Large intestine (tissue), 3 donors: ENCODE measurements around the gene STAG1. TPM values are rescaled to one million over a fixed set of nuclear protein-coding genes. Genes with fewer than 3 reads are reported as not detected.
"Not testable (repeated sequence)": the region's sequence is repeated elsewhere in the genome, so short reads cannot be mapped to it uniquely, and the experiment has no call there.

Experiments used
- DNase-seq, 2 donors: peaks; one replicate each; pipeline versions ENCODE4 v3.0.0 to v3.0.0-alpha.2; 2013
- H3K27ac ChIP-seq: one replicate; pipeline ENCODE4 v1.5.1; 2013; ENCODE audit warnings: low read length
- H3K27me3 ChIP-seq: 2 replicates; pipeline ENCODE4 v1.6.1; 2013; ENCODE audit warnings: low read length; ENCODE audit not compliant: control insufficient read depth, insufficient read depth
- H3K36me3 ChIP-seq: 2 replicates; pipeline ENCODE4 v1.6.1; 2013; ENCODE audit warnings: low read length; ENCODE audit not compliant: control insufficient read depth, insufficient read depth
- H3K4me1 ChIP-seq: one replicate; pipeline ENCODE4 v1.6.1; 2013; ENCODE audit warnings: low read length; ENCODE audit not compliant: control insufficient read depth, insufficient read depth
- H3K4me3 ChIP-seq: one replicate; pipeline ENCODE4 v1.5.1; 2013; ENCODE audit warnings: low read length
- H3K9me3 ChIP-seq: one replicate; pipeline ENCODE4 v1.6.1; 2013; ENCODE audit warnings: mild to moderate bottlenecking, low read depth, low read length, moderate library complexity; ENCODE audit not compliant: control insufficient read depth
- WGBS: methylation state at CpG from one replicate; pipeline ENCODE4 v1.1.5; 2013; ENCODE audit warnings: low lambda C conversion rate; ENCODE audit not compliant: insufficient coverage; 5-methylcytosine and 5-hydroxymethylcytosine counted together
- polyA plus RNA-seq: library from polyadenylated mRNA; unstranded; fragments of 120-200 nt; gene quantifications from one replicate; pipeline ENCODE4 v1.2.1, GENCODE V29; 2013

The STAG1 gene
- polyA plus RNA-seq, 1 donor = 28.8 TPM

DNA sequence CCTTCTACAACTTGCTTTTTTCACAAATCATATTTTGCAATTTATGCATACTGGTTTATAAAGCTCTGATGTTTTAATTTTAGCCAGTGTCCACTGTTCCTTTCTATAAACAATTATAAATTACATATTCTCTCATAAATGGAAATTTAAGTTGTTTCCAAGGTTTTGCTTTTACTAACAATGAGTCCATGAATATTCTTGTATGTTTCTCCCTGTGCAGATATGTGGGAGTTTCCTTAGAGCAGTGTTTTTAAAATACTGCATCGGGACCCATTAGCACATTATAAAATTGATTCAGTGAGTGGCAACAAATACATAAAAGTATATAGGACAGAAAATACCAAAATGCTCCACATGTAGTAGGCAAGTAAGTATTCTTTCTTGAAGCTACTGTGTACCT is 266.4 kb downstream of the STAG1 start:
- 100% methylated on average over 1 of the region's 1 CpG for WGBS
- Histone ChIP-seq H3K4me1 (no peaks in the 10 kb centered on the region), H3K27me3 (no peaks in the 10 kb centered on the region), H3K4me3 (no peak overlapping the region), H3K36me3 (peaks cover 17% of the 10 kb centered on the region), H3K27ac (no peak overlapping the region), H3K9me3 (no peaks in the 10 kb centered on the region)
- no peak for DNase-seq

DNA sequence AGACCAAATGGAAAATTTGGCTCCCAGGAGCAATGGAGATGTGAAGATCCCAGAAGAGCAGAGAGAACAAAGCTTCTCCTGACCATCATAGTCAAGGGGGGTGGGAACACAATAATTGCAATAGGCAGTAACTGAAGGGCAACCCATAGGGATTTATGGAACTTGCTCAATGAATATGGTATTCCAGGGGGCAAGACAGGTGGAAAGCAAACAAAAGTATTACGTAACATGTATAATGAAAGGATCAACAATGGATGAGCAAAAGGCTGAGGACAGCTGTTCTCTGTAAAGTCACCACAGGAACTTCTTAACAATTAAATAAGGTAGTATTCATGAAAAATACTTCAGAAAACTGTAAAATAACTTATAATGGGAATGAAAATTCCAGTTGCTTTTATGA is 275.9 kb downstream of the STAG1 start:
- WGBS = 60% methylated on average over 1 of the region's 1 CpG
- H3K36me3 ChIP-seq = peaks cover 26% of the 10 kb centered on the region
- no peaks in the 10 kb centered on the region for H3K27me3 ChIP-seq
- no peaks in the 10 kb centered on the region for H3K9me3 ChIP-seq
- no peak overlapping the region for H3K27ac ChIP-seq
- no peak for DNase-seq
- H3K4me3 ChIP-seq = no peak overlapping the region
- no peaks in the 10 kb centered on the region for H3K4me1 ChIP-seq

DNA sequence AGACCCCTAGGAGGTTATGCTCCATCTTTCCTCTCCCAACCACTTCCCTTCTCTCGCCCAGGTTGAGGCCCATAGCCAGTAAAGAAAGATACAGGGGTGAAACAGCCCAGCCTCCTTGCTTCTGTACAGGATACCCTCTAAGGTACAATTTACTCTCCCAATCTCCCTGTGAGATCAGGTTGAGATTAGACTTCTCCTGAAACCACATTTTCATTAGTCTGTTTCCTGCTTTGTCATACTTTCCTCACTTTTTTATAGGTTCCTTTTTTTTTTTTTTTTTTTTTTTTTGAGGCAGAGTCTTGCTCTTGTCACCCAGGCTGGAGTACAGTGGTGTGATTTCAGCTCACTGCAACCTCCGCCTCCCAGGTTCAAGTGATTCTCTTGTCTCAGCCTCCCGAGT is 277.3 kb downstream of the STAG1 start:
- DNase-seq, H3K9me3 ChIP-seq, H3K27ac ChIP-seq, H3K4me1 ChIP-seq, H3K4me3 ChIP-seq, H3K27me3 ChIP-seq: not testable (repeated sequence)
- no CpG with 5 or more reads among the region's 3 CpGs for WGBS
- peaks cover 26% of the 10 kb centered on the region for H3K36me3 ChIP-seq

DNA sequence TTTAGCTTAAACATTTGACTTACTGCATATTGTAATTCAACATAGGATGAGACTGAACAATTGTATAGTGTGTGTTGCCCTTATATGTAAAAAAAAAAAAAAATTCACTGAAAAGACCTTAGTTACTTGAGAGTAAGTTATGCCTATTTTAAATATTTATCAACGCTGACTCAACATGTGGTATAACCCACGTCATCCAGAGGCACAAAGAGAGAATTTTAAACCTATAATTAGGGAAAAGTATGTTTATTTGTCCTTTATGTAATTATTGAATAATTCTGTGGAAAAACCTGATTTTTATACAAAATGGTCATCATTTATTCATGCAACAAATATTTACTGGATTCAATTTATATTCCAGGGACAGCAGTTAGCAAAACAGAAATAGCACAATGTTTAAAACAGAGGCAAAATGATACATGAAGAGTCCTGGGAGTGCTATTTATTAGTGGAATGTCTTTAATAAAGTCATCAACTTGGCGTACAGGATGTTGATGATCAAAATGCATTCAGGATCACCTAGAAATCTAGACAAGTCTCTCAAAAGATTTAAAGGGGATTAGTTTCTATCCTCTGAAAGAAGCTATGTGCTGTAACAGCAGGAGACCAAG is 278.4 kb downstream of the STAG1 start:
- no peaks in the 10 kb centered on the region for H3K9me3 ChIP-seq
- H3K4me3 ChIP-seq = no peak overlapping the region
- peaks cover 26% of the 10 kb centered on the region for H3K36me3 ChIP-seq
- H3K4me1 ChIP-seq = no peaks in the 10 kb centered on the region
- no peaks in the 10 kb centered on the region for H3K27me3 ChIP-seq
- WGBS = no CpG with 5 or more reads among the region's 3 CpGs
- H3K27ac ChIP-seq = no peak overlapping the region
- DNase-seq = no peak

DNA sequence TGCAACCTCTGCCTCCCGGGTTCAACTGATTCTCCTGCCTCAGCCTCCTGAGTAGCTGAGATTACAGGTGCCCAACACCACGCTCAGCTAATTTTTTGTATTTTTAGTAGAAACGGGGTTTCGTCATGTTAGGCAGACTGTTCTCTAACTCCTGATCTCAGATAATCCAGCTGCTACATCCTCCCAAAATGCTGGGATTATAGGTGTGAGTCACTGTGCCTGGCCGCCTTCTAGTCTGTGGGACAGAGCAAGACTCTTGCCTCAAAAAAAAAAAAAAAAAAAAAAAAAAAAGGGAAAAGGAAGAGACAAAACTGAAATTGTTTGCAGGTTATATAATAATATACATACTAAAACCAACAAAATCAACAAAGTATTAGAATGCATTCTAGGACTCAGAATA is 286.9 kb downstream of the STAG1 start:
- Histone ChIP-seq H3K27me3 (no peaks in the 10 kb centered on the region), H3K27ac (no peak overlapping the region), H3K4me1 (no peaks in the 10 kb centered on the region), H3K4me3 (no peak overlapping the region), H3K36me3 (peaks cover 14% of the 10 kb centered on the region), H3K9me3 (no peaks in the 10 kb centered on the region)
- no peak for DNase-seq
- WGBS = no CpG with 5 or more reads among the region's 5 CpGs

DNA sequence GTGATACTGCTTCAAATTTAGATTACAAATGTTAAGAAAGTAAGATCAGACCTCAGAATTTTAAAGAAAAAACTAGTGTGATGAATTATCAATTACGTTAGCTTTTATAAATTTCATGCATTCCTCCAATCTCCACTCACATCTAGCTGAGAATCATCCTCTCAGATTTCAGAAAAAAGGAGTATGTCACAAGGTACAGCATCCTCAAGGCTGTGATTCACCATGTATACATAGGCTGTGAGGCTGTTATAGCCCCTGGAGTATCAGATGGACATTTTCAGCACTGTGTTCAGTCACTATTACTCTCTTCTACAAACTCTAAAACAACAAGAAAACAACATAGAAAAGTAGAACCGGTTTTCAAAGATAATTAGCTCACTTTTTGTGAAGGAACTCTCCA is 287.7 kb downstream of the STAG1 start:
- Histone ChIP-seq H3K4me1 (no peaks in the 10 kb centered on the region), H3K9me3 (no peaks in the 10 kb centered on the region), H3K27me3 (no peaks in the 10 kb centered on the region), H3K36me3 (peaks cover 14% of the 10 kb centered on the region), H3K27ac (no peak overlapping the region), H3K4me3 (no peak overlapping the region)
- no peak for DNase-seq
- WGBS = no CpG with 5 or more reads among the region's 2 CpGs

DNA sequence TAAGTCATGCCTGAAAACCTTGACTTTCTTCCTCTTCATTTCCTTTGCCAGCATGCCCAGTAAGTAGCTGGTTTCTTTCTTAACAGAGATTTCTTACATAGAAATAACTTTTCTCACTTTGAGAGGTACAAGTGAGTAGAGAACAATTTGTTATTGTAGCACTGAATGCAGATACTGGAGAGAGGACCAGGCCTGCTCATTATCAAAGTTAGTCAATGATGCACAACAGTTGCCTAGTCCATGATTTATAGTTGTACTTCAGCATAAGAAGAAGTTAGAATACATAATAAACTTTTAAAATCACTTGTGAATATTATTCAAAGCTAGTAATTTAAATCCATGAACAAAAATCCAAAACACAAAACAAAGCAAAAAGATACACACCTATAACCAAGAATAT is 289.0 kb downstream of the STAG1 start:
- H3K4me1 ChIP-seq = no peaks in the 10 kb centered on the region
- DNase-seq = no peak
- peaks cover 3% of the 10 kb centered on the region for H3K9me3 ChIP-seq
- H3K36me3 ChIP-seq = peaks cover 15% of the 10 kb centered on the region
- H3K4me3 ChIP-seq = no peak overlapping the region
- H3K27ac ChIP-seq = no peak overlapping the region
- H3K27me3 ChIP-seq = no peaks in the 10 kb centered on the region

DNA sequence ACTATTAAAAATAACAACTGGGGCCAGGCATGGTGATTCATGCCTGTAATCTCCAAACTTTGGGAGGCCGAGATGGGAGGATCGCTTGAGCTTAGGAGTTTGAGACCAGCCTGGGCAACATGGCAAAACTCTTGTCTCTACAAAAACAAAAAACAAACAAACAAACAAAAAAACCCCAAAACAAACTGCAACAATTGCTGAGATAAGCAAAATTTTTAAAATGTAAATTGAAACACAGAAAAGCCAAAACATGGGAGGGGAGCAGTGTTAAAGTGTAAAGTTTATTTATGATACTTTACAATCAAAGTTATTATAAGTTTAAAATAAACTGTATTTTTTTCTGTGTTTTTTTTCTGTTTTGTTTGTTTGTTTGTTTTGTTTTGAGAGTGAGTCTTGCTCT is 294.4 kb downstream of the STAG1 start:
- DNase-seq = no peak
- peaks cover 31% of the 10 kb centered on the region for H3K36me3 ChIP-seq
- no peaks in the 10 kb centered on the region for H3K27me3 ChIP-seq
- H3K27ac ChIP-seq = no peak overlapping the region
- WGBS = 100% methylated on average over 1 of the region's 2 CpGs
- peaks cover 36% of the 10 kb centered on the region for H3K9me3 ChIP-seq
- H3K4me3 ChIP-seq = no peak overlapping the region
- H3K4me1 ChIP-seq = no peaks in the 10 kb centered on the region

DNA sequence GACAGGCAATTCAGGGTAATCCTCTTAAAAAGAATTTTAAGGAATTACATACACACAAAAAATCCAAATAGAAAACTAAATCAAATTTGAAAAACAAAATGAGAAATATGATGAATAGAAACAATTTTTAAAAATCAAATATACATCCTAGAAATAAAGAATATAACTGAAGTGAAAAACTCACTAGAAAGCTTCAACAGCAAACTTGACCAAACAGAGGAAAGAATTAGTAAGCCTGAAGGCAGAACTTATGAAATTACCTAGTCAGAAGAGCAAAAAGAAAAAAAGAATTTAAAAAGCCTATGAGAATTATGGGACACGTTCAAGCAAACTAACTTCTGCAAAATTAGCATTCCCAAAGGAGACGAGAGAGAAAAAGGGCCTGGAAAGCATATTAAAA is 296.0 kb downstream of the STAG1 start:
- Histone ChIP-seq H3K9me3 (peaks cover 36% of the 10 kb centered on the region), H3K27me3 (no peaks in the 10 kb centered on the region), H3K4me3 (no peak overlapping the region), H3K27ac (no peak overlapping the region), H3K4me1 (no peaks in the 10 kb centered on the region), H3K36me3 (peaks cover 25% of the 10 kb centered on the region)
- DNase-seq = no peak
- WGBS = 100% methylated on average over 1 of the region's 2 CpGs

DNA sequence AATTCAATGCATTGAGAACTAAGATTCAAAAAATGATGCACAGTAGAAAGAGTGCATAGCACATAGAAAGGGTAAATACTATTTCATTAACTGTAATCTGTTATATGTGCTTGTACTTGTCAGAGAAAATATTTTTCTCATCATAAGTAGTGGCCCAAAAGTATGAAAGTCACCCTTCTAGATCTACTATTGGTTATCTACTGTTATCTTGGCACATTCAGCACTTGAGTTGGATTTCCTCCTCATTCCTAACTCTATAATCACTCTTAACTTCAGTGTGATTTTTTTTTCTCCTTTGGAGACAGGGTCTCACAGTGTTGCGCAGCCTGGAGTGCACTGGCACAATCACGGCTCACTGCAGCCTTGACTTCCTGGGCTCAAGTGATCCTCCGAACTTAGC is 307.6 kb downstream of the STAG1 start:
- Histone ChIP-seq H3K27me3 (no peaks in the 10 kb centered on the region), H3K4me3 (no peak overlapping the region), H3K4me1 (no peaks in the 10 kb centered on the region), H3K9me3 (no peaks in the 10 kb centered on the region), H3K27ac (no peak overlapping the region), H3K36me3 (peaks cover 25% of the 10 kb centered on the region)
- DNase-seq = no peak
- no CpG with 5 or more reads among the region's 3 CpGs for WGBS

DNA sequence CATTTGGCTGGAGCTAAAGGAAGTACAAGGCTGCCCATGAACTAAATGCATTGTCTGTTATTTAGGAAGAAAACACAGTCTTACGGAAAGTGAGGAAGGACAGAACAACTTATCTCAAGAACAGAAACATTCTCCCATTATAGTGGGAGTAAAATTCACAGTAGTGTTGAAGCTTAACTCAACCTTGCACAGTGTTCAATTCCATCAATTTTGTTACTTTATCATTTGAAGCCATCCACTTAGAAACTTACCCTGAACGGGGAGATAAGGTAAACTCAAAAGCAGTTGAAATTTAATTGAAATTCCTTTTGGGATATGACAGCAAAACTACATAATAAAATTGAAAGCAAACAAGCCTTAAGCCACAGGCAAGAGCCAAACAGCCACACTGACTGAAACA is 315.1 kb downstream of the STAG1 start:
- no peak for DNase-seq
- WGBS = 80% methylated on average over 1 of the region's 2 CpGs
- peaks cover 26% of the 10 kb centered on the region for H3K36me3 ChIP-seq
- no peaks in the 10 kb centered on the region for H3K4me1 ChIP-seq
- no peak overlapping the region for H3K27ac ChIP-seq
- no peak overlapping the region for H3K4me3 ChIP-seq
- no peaks in the 10 kb centered on the region for H3K27me3 ChIP-seq
- H3K9me3 ChIP-seq = no peaks in the 10 kb centered on the region
